ENCODE results near the gene ATXN1.
"Not testable (repeated sequence)": the region's sequence is repeated elsewhere in the genome, so short reads cannot be mapped to it uniquely, and the experiment has no call there.

ATXN1 gene

DNA sequence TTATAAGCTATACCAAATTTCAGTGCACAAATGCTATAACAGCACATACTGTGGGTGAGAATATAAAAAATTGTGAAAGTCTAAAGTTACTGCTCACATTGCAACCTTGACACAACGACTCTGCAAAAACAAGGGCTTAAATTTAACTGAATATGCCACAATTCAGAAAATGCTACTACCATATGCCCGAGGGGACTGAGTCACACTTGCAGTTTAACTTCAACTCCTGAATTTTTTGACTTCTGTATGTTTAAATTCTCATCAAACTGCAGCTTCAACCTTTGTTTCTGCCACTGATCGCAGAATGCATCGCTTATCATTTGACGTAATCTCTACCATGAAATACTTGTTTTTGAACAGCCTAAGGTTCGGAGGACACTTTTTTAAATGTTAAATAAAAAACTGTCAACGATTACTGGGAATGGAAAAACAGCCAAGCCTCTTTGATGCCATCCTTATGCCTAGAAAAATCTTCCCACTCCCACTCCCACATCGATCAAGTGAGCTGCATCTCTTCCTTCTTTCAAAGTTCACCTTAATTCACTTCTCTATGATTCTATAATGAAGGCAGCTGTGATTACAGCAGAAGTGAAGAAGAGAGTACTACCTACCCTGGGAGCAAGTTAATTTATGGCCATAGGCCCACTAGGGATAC, 136.5 kb downstream of the ATXN1 start:
- DNase-seq (ENCODE audit: extremely low spot score): no peak
- ChIA-PET CTCF (interaction anchor here (0.6 kb wide), 2 partner anchors 53 to 347 kb away, joined by 3 to 4 read pairs; no protein-coding TSS in a partner anchor), POLR2A (no interaction called here)
- no peak for TF ChIP-seq CTBP1 (IDR thresholded peaks at IDR 0.05; ENCODE audit: borderline replicate concordance)
- TF ChIP-seq LEF1 (IDR thresholded peaks at IDR 0.05; ENCODE audit: borderline replicate concordance): no peak
- TF ChIP-seq SUZ12 (IDR thresholded peaks at IDR 0.05): no peak
- TF ChIP-seq FOXA1 (IDR thresholded peaks at IDR 0.05): no peak
- TF ChIP-seq HDGF (IDR thresholded peaks at IDR 0.05; ENCODE audit: borderline replicate concordance): no peak
- TF ChIP-seq ZNF384 (IDR thresholded peaks at IDR 0.05): no peak
- TF ChIP-seq BHLHE40 (IDR thresholded peaks at IDR 0.05; ENCODE audit: borderline replicate concordance): no peak
- no peak for TF ChIP-seq ELF4 (IDR thresholded peaks at IDR 0.05)
- TF ChIP-seq FOXM1 (IDR thresholded peaks at IDR 0.05; ENCODE audit: borderline replicate concordance): no peak
- TF ChIP-seq NFRKB (IDR thresholded peaks at IDR 0.05): no peak

DNA sequence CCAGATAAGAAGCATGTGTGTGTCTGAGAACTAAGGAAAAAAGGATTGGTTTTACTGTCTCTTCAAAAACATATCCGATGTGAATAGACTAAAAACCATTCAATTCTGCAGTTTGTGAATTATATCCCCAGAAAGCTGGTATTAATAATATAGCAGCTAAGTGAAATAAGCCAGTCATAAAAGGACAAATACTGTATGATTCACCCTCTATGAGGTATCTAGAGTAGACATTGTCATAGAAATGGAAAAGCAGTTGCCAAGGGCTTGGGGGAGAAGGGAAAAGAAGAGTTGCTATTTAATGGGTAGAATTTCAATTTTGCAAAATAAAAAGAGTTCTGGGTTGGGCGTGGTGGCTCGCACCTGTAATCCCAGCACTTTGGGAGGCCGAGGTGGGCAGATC, 137.5 kb downstream of the ATXN1 start:
- POLR2A ChIA-PET: no interaction called here
- DNase-seq (ENCODE audit: extremely low spot score): no peak
- CTCF ChIA-PET: no interaction called here
- no peak for TF ChIP-seq HDGF (IDR thresholded peaks at IDR 0.05; ENCODE audit: borderline replicate concordance)
- no peak for TF ChIP-seq SUZ12 (IDR thresholded peaks at IDR 0.05)
- TF ChIP-seq, protein P1, sequence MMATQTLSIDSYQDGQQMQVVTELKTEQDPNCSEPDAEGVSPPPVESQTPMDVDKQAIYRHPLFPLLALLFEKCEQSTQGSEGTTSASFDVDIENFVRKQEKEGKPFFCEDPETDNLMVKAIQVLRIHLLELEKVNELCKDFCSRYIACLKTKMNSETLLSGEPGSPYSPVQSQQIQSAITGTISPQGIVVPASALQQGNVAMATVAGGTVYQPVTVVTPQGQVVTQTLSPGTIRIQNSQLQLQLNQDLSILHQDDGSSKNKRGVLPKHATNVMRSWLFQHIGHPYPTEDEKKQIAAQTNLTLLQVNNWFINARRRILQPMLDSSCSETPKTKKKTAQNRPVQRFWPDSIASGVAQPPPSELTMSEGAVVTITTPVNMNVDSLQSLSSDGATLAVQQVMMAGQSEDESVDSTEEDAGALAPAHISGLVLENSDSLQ (IDR thresholded peaks at IDR 0.05): no peak
- no peak for TF ChIP-seq FOXK2 (IDR thresholded peaks at IDR 0.05)
- TF ChIP-seq L3MBTL2 (conservative IDR thresholded peaks at IDR 0.05): no peak

DNA sequence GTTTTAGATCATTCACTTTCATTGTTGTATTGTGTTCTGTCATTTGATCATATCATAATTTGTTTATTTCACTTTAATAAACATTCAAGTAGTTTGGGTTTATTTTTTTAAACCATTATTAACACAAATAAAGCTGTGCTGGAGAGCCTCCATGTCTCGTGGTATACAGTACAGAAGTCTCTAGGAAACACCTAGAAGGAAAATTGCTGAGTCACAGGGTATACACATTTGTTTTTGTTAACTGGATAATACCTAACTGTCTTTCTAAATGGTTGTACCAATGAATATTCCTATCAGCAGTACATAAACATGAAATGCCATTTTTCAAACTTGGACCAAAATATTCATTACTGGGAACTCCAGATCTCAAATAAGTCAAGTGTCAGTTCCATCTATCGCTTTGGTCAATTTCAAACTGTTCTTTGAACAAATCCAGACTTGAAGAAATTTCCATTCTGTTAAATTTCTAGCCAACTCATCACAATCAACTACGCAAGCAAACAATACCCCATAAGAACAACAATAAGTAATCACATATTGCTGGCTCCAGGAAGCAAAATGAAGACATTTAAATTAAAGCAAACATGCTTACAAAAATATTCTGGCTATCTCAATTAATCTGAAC, 138.1 kb downstream of the ATXN1 start:
- TF ChIP-seq L3MBTL2 (conservative IDR thresholded peaks at IDR 0.05) (no peak), BHLHE40 (IDR thresholded peaks at IDR 0.05; ENCODE audit: borderline replicate concordance) (no peak), HDGF (IDR thresholded peaks at IDR 0.05; ENCODE audit: borderline replicate concordance) (no peak), ZNF384 (IDR thresholded peaks at IDR 0.05) (no peak), NFRKB (IDR thresholded peaks at IDR 0.05) (no peak), SUZ12 (IDR thresholded peaks at IDR 0.05) (no peak), FOXM1 (IDR thresholded peaks at IDR 0.05; ENCODE audit: borderline replicate concordance) (no peak), CTBP1 (IDR thresholded peaks at IDR 0.05; ENCODE audit: borderline replicate concordance) (no peak), FOXA1 (IDR thresholded peaks at IDR 0.05) (no peak), SP1 (IDR thresholded peaks at IDR 0.05) (no peak), FOXK2 (IDR thresholded peaks at IDR 0.05) (no peak), ARNT (IDR thresholded peaks at IDR 0.05) (no peak), LEF1 (IDR thresholded peaks at IDR 0.05; ENCODE audit: borderline replicate concordance) (no peak), TARDBP (IDR thresholded peaks at IDR 0.05) (no peak), ELF4 (IDR thresholded peaks at IDR 0.05) (no peak)
- TF ChIP-seq, protein P1 (IDR thresholded peaks at IDR 0.05): no peak
- DNase-seq (ENCODE audit: extremely low spot score): no peak
- POLR2A ChIA-PET: no interaction called here
- CTCF ChIA-PET: no interaction called here

DNA sequence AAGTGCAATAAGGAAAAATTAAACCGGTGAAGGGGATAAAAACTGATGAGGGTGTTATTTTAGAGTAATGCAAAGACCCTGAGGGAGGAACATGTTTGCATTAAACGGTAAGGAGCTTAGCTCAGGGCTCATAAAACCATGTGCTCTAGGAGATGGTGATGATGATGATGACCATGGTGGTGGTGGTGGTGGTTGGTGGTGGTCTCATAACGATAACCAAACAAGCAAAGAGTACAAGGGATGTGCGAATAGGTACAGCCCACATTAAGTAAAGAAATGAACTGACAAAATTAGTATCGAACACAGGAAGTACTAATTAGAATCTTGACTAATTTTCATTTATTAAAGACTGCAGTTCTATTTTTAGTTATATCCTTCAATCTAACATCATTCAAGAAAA, 139.1 kb downstream of the ATXN1 start:
- no peak for TF ChIP-seq LEF1 (IDR thresholded peaks at IDR 0.05; ENCODE audit: borderline replicate concordance)
- TF ChIP-seq SUZ12 (IDR thresholded peaks at IDR 0.05): no peak
- no peak for TF ChIP-seq L3MBTL2 (conservative IDR thresholded peaks at IDR 0.05)
- TF ChIP-seq TARDBP (IDR thresholded peaks at IDR 0.05): no peak
- TF ChIP-seq BHLHE40 (IDR thresholded peaks at IDR 0.05; ENCODE audit: borderline replicate concordance): no peak
- POLR2A ChIA-PET: no interaction called here
- CTCF ChIA-PET: no interaction called here
- DNase-seq (ENCODE audit: extremely low spot score): no peak

DNA sequence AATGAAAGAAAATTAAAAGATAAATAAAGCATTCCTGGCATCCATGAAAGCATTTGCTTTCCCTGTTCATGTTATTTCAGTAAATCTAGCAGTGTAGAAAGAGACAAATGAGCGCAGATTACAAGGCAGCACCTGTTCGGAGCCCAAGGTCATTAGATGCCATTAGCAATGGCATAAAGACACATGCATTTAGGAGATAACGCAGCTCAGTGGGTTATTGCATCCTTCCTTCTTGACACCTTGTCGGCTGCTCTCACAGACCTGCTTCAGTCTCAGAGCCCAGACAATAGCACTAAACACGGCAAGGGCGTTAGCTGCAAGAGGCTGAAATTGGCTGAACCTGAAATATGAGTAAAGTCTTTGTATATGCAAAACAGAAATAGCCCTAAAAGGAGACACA, 140.3 kb downstream of the ATXN1 start:
- TF ChIP-seq ARNT (IDR thresholded peaks at IDR 0.05) (no peak), LEF1 (IDR thresholded peaks at IDR 0.05; ENCODE audit: borderline replicate concordance) (no peak), FOXA1 (IDR thresholded peaks at IDR 0.05) (no peak), SP1 (IDR thresholded peaks at IDR 0.05) (no peak), NFRKB (IDR thresholded peaks at IDR 0.05) (no peak), BHLHE40 (IDR thresholded peaks at IDR 0.05; ENCODE audit: borderline replicate concordance) (no peak), TARDBP (IDR thresholded peaks at IDR 0.05) (no peak), L3MBTL2 (conservative IDR thresholded peaks at IDR 0.05) (no peak)
- TF ChIP-seq, protein P1 (IDR thresholded peaks at IDR 0.05): no peak
- ChIA-PET POLR2A (no interaction called here), CTCF (no interaction called here)
- DNase-seq (ENCODE audit: extremely low spot score): no peak

DNA sequence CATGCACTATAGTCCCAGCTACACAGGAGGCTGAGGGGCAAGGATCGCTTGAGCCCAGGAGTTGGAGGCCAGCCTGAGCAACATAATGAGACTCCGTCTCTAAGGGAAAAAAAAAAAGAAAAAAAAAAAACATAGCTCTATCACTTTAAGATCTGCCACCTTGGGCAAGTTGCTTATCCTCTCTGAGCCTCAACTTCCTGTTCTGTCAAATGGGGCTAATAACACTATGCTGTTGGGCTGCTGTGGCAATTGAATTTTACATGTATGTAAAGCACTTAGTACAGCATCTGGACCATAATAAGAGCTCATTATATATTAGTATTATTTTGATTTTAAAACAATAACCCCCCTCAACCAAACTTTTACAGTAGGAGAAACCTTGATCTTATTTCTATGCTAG, 141.5 kb downstream of the ATXN1 start:
- TF ChIP-seq FOXK2 (IDR thresholded peaks at IDR 0.05) (no peak), FOXM1 (IDR thresholded peaks at IDR 0.05; ENCODE audit: borderline replicate concordance) (no peak)
- ChIA-PET CTCF (no interaction called here), POLR2A (no interaction called here)
- no peak for DNase-seq (ENCODE audit: extremely low spot score)

DNA sequence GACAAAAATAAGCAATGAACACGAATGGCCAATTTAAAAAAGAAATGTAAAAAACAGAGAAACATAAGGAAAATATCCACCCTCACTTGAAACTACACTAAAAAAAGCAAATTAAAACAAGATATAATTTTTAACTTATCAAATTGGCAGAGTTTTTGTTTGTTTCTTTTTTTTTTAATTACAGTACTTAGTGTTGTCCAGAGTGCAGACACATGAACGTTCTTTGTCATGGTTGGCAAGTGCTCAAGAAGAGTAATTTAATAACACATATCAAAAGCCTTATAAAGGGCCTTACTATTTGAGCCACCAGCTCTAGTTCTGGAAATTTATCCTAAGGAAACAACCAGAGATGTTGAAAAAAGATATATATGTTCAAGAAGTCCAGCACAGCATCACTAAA, 142.3 kb downstream of the ATXN1 start:
- ChIA-PET POLR2A (no interaction called here), CTCF (no interaction called here)
- no peak for DNase-seq (ENCODE audit: extremely low spot score)
- no peak for TF ChIP-seq HDGF (IDR thresholded peaks at IDR 0.05; ENCODE audit: borderline replicate concordance)
- no peak for TF ChIP-seq L3MBTL2 (conservative IDR thresholded peaks at IDR 0.05)
- no peak for TF ChIP-seq FOXM1 (IDR thresholded peaks at IDR 0.05; ENCODE audit: borderline replicate concordance)

DNA sequence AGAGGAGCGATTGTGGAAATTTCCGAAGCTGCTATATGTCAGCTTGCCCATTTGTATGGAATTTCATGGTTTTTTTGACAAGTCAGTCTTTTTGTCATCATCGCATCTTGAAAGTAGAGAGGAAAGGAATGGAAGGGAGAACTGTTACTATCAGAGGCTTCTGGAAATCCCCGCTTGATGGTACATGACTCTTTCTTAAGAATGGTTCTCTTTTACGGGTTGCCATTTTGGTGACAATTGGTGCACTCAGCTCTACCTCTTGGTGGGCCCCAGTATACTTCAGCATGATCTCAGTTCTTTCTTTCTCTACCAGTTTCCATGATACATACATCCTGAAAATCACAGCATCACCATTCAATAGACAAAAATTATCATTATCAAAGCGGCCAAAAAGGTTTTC, 146.0 kb downstream of the ATXN1 start:
- CTCF ChIA-PET; POLR2A ChIA-PET; DNase-seq (ENCODE audit: extremely low spot score): not testable (repeated sequence)

DNA sequence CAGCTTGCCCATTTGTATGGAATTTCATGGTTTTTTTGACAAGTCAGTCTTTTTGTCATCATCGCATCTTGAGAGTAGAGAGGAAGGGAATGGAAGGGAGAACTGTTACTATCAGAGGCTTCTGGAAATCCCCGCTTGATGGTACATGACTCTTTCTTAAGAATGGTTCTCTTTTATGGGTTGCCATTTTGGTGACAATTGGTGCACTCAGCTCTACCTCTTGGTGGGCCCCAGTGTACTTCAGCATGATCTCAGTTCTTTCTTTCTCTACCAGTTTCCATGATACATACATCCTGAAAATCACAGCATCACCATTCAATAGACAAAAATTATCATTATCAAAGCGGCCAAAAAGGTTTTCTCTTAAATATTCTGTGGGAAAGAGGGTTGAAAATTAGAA, 147.1 kb downstream of the ATXN1 start:
- DNase-seq (ENCODE audit: extremely low spot score); POLR2A ChIA-PET; CTCF ChIA-PET: not testable (repeated sequence)

DNA sequence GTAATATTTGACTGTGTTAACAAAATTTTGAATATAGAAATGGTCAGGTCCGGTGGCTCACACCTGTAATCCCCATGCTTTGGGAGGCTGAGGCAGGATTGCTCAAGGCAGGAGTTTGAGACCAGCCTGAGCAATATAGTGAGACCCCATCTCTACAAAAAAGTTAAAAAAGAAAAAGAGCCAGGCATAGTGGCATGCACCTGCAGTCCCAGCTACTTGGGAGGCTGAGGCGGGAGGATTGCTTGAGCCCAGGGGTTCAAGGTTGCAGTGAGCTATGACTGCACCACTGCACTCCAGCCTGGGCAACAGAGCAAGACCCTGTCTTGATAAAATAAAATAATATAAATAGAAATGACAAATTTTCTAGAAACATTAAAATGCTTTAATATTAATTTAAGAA, 147.8 kb downstream of the ATXN1 start:
- POLR2A ChIA-PET; DNase-seq (ENCODE audit: extremely low spot score); CTCF ChIA-PET: not testable (repeated sequence)

Measured in HEK293T (cell line).